Glomerular visceral epithelial cell (primary cell): ENCODE measurements around the gene PRB4.
"Not testable (repeated sequence)": the region's sequence is repeated elsewhere in the genome, so short reads cannot be mapped to it uniquely, and the experiment has no call there.

Experiments
- DNase-seq: peaks from one replicate; pipeline ENCODE4 v3.0.0-alpha.2; 2016; ENCODE audit errors: extremely low spot score

PRB4 gene

GRCh38 chr12:11310336-11310735 lies at the start of gene PRB4:
TSS of gene PRB4 (minus strand) at chr12:11310436. CDS start at chr12:11310398, 38 bp downstream.
- DNase-seq, result no peak

GRCh38 chr12:11351736-11352135 lies 41.5 kb upstream of the PRB4 start:
- DNase-seq, result not testable (repeated sequence)

GRCh38 chr12:11348439-11348838 lies 38.2 kb upstream of the PRB4 start:
- DNase-seq, result no peak

GRCh38 chr12:11347810-11348209 lies 37.6 kb upstream of the PRB4 start:
- no peak for DNase-seq

GRCh38 chr12:11344500-11344899 lies 34.3 kb upstream of the PRB4 start:
- no peak for DNase-seq

GRCh38 chr12:11324426-11324825 lies 14.2 kb upstream of the PRB4 start:
- DNase-seq, result no peak

GRCh38 chr12:11321980-11322379 lies 11.7 kb upstream of the PRB4 start:
- DNase-seq, result peak; percentile 2

GRCh38 chr12:11307143-11307542 lies 3.1 kb downstream of the PRB4 start:
- DNase-seq, result no peak

GRCh38 chr12:11273449-11273848 lies 36.8 kb downstream of the PRB4 start:
- DNase-seq, result no peak

GRCh38 chr12:11269607-11270006 lies 40.6 kb downstream of the PRB4 start, which contains the start of gene PRB3:
TSS of gene PRB3 (minus strand) at chr12:11269707. CDS start at chr12:11269669, 38 bp downstream.
- DNase-seq, result no peak

- DNase-seq, result no peak
Measured at GRCh38 chr12:11264501-11264900, 45.7 kb downstream of the PRB4 start.
